Endodermal cell (in vitro differentiated cells): ENCODE measurements around the gene TCP11. TPM values are rescaled to one million over a fixed set of nuclear protein-coding genes. Genes with fewer than 3 reads are reported as not detected.
A peak's percentile ranks its signal among the peaks of the same experiment; 100 is the strongest.

Source experiments
- DNase-seq: peaks from one replicate; pipeline ENCODE4 v3.0.0-alpha.2; 2017
- H3K27ac ChIP-seq: 2 replicates; pipeline ENCODE4 v1.5.1; 2013; ENCODE audit warnings: mild to moderate bottlenecking, low read depth, low read length, moderate library complexity
- H3K27me3 ChIP-seq: 2 replicates; pipeline ENCODE4 v1.6.1; 2013; ENCODE audit warnings: mild to moderate bottlenecking, low read length, moderate library complexity; ENCODE audit not compliant: insufficient read depth, control insufficient read depth, poor library complexity, severe bottlenecking
- H3K36me3 ChIP-seq: 2 replicates; pipeline ENCODE4 v1.7.0; 2013; ENCODE audit warnings: mild to moderate bottlenecking, low read length, moderate library complexity; ENCODE audit not compliant: control insufficient read depth, insufficient read depth
- H3K4me1 ChIP-seq: one replicate; pipeline ENCODE4 v1.7.0; 2013; ENCODE audit warnings: low read length; ENCODE audit not compliant: control insufficient read depth, insufficient read depth
- H3K4me3 ChIP-seq: 2 replicates; pipeline ENCODE4 v1.5.1; 2013; ENCODE audit warnings: mild to moderate bottlenecking, low read length, moderate library complexity
- H3K9ac ChIP-seq: 2 replicates; pipeline ENCODE4 v1.6.1; 2013; ENCODE audit warnings: mild to moderate bottlenecking, low read length, moderate library complexity; ENCODE audit not compliant: poor library complexity, severe bottlenecking; ENCODE audit errors: extremely low read depth
- H3K9me3 ChIP-seq: 2 replicates; pipeline ENCODE4 v1.6.1; 2013; ENCODE audit warnings: mild to moderate bottlenecking, low read length, moderate library complexity; ENCODE audit not compliant: control insufficient read depth
- H3K27ac Mint-ChIP-seq: 2 replicates; pipeline ENCODE4 v1.8.0; 2020; ENCODE audit warnings: mixed read lengths
- H3K27me3 Mint-ChIP-seq: 2 replicates; pipeline ENCODE4 v1.8.0; 2021; ENCODE audit warnings: mild to moderate bottlenecking, mixed read lengths; ENCODE audit not compliant: insufficient read depth
- H3K36me3 Mint-ChIP-seq: 2 replicates; pipeline ENCODE4 v1.8.0; 2020; ENCODE audit warnings: low read depth, mixed read lengths
- H3K4me1 Mint-ChIP-seq: 2 replicates; pipeline ENCODE4 v1.8.0; 2020; ENCODE audit warnings: mixed read lengths
- H3K4me3 Mint-ChIP-seq: 2 replicates; pipeline ENCODE4 v1.8.0; 2020; ENCODE audit warnings: mild to moderate bottlenecking, moderate library complexity, mixed read lengths
- H3K9me3 Mint-ChIP-seq: 2 replicates; pipeline ENCODE4 v1.8.0; 2020; ENCODE audit warnings: mild to moderate bottlenecking, mixed read lengths
- CTCF ChIP-seq: fragments of 200-600 bp; sonication (generic); conservative IDR thresholded peaks from 2 replicates; pipeline ENCODE4 v1.5.0; 2021; ENCODE audit warnings: antibody characterized with exemption, mild to moderate bottlenecking
- WGBS, 2 experiments: methylation state at CpG; one replicate each; pipeline versions ENCODE4 v1.1.5 to v1.1.7; 2013; ENCODE audit warnings: missing lambda C conversion rate in 2 of 2, mixed read lengths in 1 of 2; ENCODE audit not compliant: insufficient coverage in 1 of 2, insufficient read length in 1 of 2; 5-methylcytosine and 5-hydroxymethylcytosine counted together
- total RNA-seq, 2 donors: library from RNA; stranded (reverse); fragmentation: NEBNext Ultra II Directional in 1 of 2; extraction: Animal tissue kit (Norgen Biotek cat#: 25700) in 1 of 2; gene quantifications; 2 replicates in 1 of 2; 3 replicates in 1 of 2; pipeline ENCODE4 v1.2.1, GENCODE V29; 2021

The TCP11 gene
- total RNA-seq, 2 donors from 2014 or later: not detected

GRCh38 chr6:35165630-35166071 lies 24.5 kb upstream of the TCP11 start:
- Histone ChIP-seq H3K9ac (no peak overlapping the region), H3K4me1 (peaks cover 2% of the 10 kb centered on the region), H3K9me3 (no peaks in the 10 kb centered on the region), H3K4me3 (no peak overlapping the region), H3K27ac (no peak overlapping the region), H3K27me3 (peaks cover 12% of the 10 kb centered on the region), H3K36me3 (no peaks in the 10 kb centered on the region)
- Mint-ChIP-seq H3K27ac (peak overlapping the region; percentile 40), H3K27me3 (peaks cover 33% of the 10 kb centered on the region), H3K36me3 (no peaks in the 10 kb centered on the region), H3K4me1 (peaks cover 21% of the 10 kb centered on the region), H3K9me3 (peaks cover 5% of the 10 kb centered on the region), H3K4me3 (no peak overlapping the region)
- peak; percentile 47 for DNase-seq
- 91 to 93% methylated on average over 2 of the region's 2 CpGs for WGBS, 2 experiments
- TF ChIP-seq CTCF: no peak

GRCh38 chr6:35164868-35165267 lies 23.7 kb upstream of the TCP11 start:
- no peak overlapping the region for H3K27ac Mint-ChIP-seq
- WGBS, 2 experiments: 92 to 98% methylated on average over 4 of the region's 4 CpGs

GRCh38 chr6:35164277-35164676 lies 23.1 kb upstream of the TCP11 start:
- Histone ChIP-seq H3K36me3 (no peaks in the 10 kb centered on the region), H3K9me3 (no peaks in the 10 kb centered on the region), H3K27me3 (peaks cover 12% of the 10 kb centered on the region), H3K9ac (no peak overlapping the region), H3K27ac (no peak overlapping the region), H3K4me3 (no peak overlapping the region), H3K4me1 (peaks cover 2% of the 10 kb centered on the region)
- Mint-ChIP-seq H3K4me3 (no peak overlapping the region), H3K27ac (no peak overlapping the region), H3K9me3 (no peaks in the 10 kb centered on the region), H3K4me1 (peaks cover 22% of the 10 kb centered on the region), H3K36me3 (no peaks in the 10 kb centered on the region), H3K27me3 (peaks cover 22% of the 10 kb centered on the region)
- no peak for TF ChIP-seq CTCF
- DNase-seq: peak; percentile 26
- 94 to 96% methylated on average over 4 to 6 of the region's 6 CpGs for WGBS, 2 experiments

More at GRCh38 chr6:35164868-35165267, 23.7 kb upstream of the TCP11 start:
- Mint-ChIP-seq H3K4me1 (peaks cover 22% of the 10 kb centered on the region), H3K4me3 (no peak overlapping the region), H3K27me3 (peaks cover 25% of the 10 kb centered on the region), H3K36me3 (no peaks in the 10 kb centered on the region), H3K9me3 (peaks cover 5% of the 10 kb centered on the region)
- TF ChIP-seq CTCF: no peak
- Histone ChIP-seq H3K27me3 (peaks cover 12% of the 10 kb centered on the region), H3K27ac (no peak overlapping the region), H3K4me3 (no peak overlapping the region), H3K36me3 (no peaks in the 10 kb centered on the region), H3K4me1 (peaks cover 2% of the 10 kb centered on the region), H3K9ac (no peak overlapping the region), H3K9me3 (no peaks in the 10 kb centered on the region)
- peak; percentile 18 for DNase-seq
